A549 (cell line): Measurements from ENCODE around the gene CNTNAP2.

Source experiments
- BHLHE40 ChIP-seq: IDR thresholded peaks from 2 replicates; pipeline ENCODE4 v1.6.1; 2012; ENCODE audit warnings: low read depth, low read length, inconsistent platforms
- JUN ChIP-seq, 2 experiments: fragments of >200 bp; sonication (Bioruptor Twin); formaldehyde crosslinking; IDR thresholded peaks; 2 replicates in 1 of 2; 3 replicates in 1 of 2; pipeline ENCODE4 v1.6.1; 2016 to 2017

DNA sequence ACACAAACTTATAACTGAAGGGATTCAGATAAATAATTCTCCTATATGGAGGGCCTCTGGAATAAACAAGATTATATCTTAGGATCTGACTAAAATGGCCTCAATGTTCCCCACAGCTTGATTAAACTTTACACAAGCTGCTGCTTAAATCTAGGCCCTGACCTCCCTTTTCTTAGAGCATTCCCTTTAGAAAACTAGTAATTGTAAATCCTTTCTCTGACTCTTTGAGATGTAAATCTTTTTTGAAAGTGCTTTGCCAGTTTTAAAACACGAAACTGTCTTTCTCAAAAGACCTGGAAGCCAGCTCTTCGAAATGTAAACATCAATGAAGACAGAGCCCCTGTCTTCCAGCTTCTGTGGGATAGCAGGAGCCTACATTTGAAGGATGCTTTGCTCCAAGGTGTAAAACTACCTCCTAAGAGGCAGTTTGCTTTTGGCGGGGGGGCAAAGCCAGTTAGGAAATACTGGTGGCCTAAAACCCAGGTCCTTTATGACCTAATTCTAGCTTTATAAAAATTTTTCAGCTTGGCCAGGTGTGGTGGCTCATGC is 758.7 kb downstream of the CNTNAP2 start:
- TF ChIP-seq JUN (IDR thresholded peaks at IDR 0.05) (no peak), BHLHE40 (no peak)
